ENCODE results near the gene EMC7.
A peak's percentile ranks its signal among the peaks of the same experiment; 100 is the strongest.
"Not testable (repeated sequence)": the region's sequence is repeated elsewhere in the genome, so short reads cannot be mapped to it uniquely, and the experiment has no call there.

The EMC7 gene

GRCh38 chr15:34101366-34102174 is at the start of gene EMC7, which contains the start of gene PGBD4:
Gene EMC7, minus strand, starts transcription at chr15:34101862. Its CDS starts 23 bp downstream, at chr15:34101839.
Gene PGBD4, plus strand, starts transcription at chr15:34102083. Its CDS starts 449 bp downstream, at chr15:34102532.
- H3K4me3 ChIP-seq (ENCODE audit: low read depth, low read length): peak within 1 kb of the TSS; percentile 81

- H3K4me3 ChIP-seq (ENCODE audit: low read depth, low read length): no peak overlapping the region
Observed at GRCh38 chr15:34147371-34148140, 45.9 kb upstream of the EMC7 start.

- H3K4me3 ChIP-seq (ENCODE audit: low read depth, low read length): no peak overlapping the region
Observed at GRCh38 chr15:34133511-34133910, 31.8 kb upstream of the EMC7 start.

DNA sequence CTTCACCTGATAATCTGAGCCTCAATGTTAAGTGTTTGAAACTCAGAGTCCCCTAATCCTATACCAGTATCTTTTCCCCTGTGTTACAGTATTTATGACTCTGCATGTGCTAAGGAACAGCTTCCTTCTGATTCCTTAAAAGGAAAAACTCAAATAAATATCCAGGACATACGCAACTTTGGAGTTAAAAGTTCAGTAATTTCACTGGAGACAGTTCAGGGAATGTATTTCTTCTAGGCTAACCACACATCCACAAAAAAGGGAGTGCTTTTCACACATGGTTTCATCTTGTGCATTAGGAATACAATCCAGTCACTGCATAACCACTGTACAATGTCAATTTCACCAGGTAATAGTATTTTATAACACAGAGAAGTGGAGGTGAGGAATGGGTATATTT is 31.2 kb upstream of the EMC7 start:
- no peak overlapping the region for H3K4me3 ChIP-seq (ENCODE audit: low read depth, low read length)

GRCh38 chr15:34128898-34129297 is 27.2 kb upstream of the EMC7 start:
- no peak overlapping the region for H3K4me3 ChIP-seq (ENCODE audit: low read depth, low read length)

- H3K4me3 ChIP-seq (ENCODE audit: low read depth, low read length): no peak overlapping the region
Observed at GRCh38 chr15:34126522-34126921, 24.9 kb upstream of the EMC7 start.

DNA sequence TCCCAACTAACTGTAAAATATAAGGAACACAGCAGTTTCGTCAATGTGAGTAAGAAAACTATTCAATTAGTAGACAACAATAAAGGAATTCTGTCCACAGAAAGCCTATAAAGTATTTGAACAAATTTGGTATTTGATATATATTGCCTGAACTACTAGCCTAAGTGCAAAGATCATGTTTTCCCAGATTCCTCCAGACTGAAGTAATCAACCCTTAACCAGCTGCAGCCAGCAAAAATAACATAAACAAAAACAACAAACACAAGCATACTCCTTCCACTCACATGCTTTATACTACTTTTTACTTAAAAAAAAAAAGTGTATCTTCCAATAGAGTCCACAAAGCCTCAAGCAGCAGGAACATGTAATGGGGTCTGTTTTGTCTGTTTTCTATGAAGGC is 24.3 kb upstream of the EMC7 start:
- no peak overlapping the region for H3K4me3 ChIP-seq (ENCODE audit: low read depth, low read length)

DNA sequence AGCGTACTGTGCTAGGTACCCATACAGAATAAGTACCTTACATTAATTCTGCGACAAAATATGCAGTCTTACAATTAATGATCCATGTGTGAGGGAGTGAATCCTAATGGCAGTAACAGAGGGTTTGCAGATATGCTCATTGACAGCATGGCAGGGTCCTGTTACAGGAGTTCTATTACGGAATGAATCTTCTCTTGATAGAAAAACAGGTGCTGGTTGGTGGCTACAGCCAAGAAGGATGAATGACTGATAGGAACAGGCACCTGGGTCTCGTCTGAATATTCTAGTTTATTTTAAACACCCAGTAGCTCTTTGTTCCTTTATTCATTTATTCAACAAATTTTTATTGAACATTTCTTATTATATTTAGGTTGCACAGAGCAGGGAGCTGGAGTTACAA is 23.0 kb upstream of the EMC7 start:
- H3K4me3 ChIP-seq (ENCODE audit: low read depth, low read length): no peak overlapping the region

GRCh38 chr15:34122771-34123183 is 21.1 kb upstream of the EMC7 start:
- no peak overlapping the region for H3K4me3 ChIP-seq (ENCODE audit: low read depth, low read length)

- H3K4me3 ChIP-seq (ENCODE audit: low read depth, low read length): not testable (repeated sequence)
Observed at GRCh38 chr15:34121786-34122185, 20.1 kb upstream of the EMC7 start.

GRCh38 chr15:34120420-34120819 is 18.8 kb upstream of the EMC7 start:
- not testable (repeated sequence) for H3K4me3 ChIP-seq (ENCODE audit: low read depth, low read length)

GRCh38 chr15:34119291-34119690 is 17.6 kb upstream of the EMC7 start:
- no peak overlapping the region for H3K4me3 ChIP-seq (ENCODE audit: low read depth, low read length)

DNA sequence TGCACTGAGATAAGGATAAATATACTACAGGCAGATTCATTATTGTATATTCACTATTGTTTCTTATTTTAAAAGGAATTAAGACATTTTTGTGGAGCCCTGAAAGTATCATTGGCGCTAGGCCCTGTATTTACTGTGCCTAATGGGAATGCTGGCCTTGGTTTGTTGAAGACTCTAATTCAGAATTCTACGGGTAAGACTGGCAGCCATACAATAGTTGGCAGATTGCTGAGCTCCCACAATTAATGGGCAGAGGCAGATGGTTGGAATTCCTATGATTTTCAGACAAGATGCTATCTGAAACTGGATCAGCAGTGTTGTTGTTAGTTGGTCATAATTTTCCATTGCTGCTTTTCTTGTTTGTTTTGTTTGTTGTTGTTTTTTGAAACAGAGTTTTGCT is 15.0 kb upstream of the EMC7 start:
- H3K4me3 ChIP-seq (ENCODE audit: low read depth, low read length): no peak overlapping the region

- no peak overlapping the region for H3K4me3 ChIP-seq (ENCODE audit: low read depth, low read length)
Observed at GRCh38 chr15:34114739-34115138, 13.1 kb upstream of the EMC7 start.

DNA sequence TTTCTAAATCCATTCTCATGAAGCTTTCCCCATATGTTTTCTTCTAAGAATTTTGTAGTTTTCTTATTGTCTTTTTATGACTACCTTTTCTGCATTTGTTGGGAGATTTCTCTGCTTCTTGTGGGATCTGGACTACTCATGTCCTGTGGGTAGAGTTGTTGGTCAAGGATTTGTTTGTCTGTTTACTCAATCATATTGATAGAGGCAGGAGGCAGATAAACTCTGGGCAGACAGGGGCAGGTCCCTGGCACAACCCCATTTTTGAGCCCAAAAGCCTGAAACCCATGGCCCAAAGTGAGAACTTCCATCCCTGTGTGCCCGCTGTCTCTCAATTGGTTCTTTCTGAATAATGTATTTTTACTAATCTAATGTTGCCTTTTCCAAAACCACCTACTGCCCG is 12.6 kb upstream of the EMC7 start:
- no peak overlapping the region for H3K4me3 ChIP-seq (ENCODE audit: low read depth, low read length)

- no peak overlapping the region for H3K4me3 ChIP-seq (ENCODE audit: low read depth, low read length)
Observed at GRCh38 chr15:34111488-34111887, 9.8 kb upstream of the EMC7 start.

DNA sequence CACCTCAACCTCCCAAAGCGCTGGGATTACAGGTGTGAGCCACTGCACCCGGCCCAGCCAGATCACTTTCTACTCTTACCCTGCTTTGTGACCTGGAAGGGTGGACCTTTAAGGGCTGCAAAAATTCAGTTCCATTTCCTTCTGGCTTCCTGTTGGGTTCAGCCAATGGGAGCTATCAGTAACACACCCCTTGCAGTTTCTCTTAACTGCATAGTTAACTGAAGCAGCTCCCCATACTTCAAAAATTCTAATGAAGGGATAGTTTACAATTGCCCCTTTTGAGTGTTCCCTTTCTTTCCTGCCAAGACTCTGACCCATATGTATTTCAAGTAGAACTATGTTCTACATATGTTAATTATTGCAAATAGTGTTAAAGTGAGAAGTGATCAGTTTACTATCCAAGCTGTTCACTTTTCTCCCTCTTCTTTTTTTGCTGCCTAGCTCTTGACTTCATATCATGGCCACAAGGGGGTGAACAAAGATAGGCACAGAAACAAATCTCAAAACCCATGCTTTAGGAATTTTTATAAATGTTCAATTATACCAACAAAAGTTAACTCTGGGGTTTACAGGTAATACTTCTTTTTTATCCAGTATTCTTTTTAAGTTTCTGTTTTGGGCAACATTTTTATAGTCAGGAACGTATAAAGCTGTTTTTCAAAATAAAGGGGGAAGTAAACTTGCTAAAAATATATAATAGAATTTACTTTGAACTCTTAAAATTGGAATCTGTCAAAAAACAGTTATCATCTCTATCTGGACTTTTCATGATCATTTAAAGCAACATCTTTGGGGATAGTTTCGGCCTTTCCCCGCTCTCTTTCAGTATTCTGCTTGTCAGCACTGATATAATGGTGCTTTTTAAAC is 8.4 kb upstream of the EMC7 start:
- H3K4me3 ChIP-seq (ENCODE audit: low read depth, low read length): no peak overlapping the region

DNA sequence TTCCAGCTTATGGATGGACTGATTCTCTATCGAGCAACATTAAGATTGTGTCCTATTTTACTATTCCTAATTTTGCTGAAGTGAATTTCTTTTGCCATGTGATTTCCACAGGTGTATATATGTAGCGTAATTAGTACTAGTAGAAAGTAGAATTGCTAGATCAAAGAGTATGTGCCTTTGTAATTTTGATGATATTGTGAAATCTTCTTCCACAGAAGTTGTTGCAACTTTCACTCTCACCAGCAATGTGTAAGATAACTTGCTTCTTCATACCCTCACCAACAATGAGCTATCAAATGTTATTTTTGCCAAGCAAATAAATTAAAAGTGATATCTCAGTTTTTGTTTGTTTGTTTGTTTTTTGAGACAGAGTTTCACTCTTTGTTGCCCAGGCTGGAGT is 5.7 kb upstream of the EMC7 start:
- no peak overlapping the region for H3K4me3 ChIP-seq (ENCODE audit: low read depth, low read length)

DNA sequence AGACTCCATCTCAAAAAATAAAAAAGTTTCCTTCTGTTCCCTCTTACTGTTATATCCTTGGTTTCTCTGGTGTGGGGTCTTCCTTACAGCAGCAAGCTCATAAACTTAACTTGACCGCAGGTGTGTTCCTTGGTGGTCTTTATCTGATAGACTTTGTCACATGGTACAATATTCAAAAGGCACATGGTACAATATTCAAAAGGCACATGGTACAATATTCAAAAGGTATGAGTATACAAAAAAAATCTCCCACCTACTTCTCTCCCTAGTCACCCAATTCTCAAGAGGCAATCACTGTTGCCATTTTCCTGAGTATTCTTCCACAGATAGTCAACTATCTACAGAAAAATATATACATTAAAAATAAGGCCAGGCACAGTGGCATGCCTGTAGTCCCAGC is 4.8 kb upstream of the EMC7 start:
- H3K4me3 ChIP-seq (ENCODE audit: low read depth, low read length): no peak overlapping the region

GRCh38 chr15:34102175-34102925 is 688 bp upstream of the EMC7 start:
- H3K4me3 ChIP-seq (ENCODE audit: low read depth, low read length): peak overlapping the region; percentile 81
